C4-2B (cell line): ENCODE results near the gene LRP3.
A peak's percentile ranks its signal among the peaks of the same experiment; 100 is the strongest.

Experiments used
- H3K27ac ChIP-seq: fragments of 450-650 bp; 2 replicates; pipeline ENCODE4 v1.5.1; 2017
- CTCF ChIP-seq: fragments of 450-650 bp; conservative IDR thresholded peaks from 2 replicates; pipeline ENCODE4 v1.5.1; 2017; ENCODE audit warnings: mild to moderate bottlenecking
- ZFX ChIP-seq: fragments of 450-650 bp; IDR thresholded peaks from 2 replicates; pipeline ENCODE4 v1.6.1; 2017

The LRP3 gene

DNA sequence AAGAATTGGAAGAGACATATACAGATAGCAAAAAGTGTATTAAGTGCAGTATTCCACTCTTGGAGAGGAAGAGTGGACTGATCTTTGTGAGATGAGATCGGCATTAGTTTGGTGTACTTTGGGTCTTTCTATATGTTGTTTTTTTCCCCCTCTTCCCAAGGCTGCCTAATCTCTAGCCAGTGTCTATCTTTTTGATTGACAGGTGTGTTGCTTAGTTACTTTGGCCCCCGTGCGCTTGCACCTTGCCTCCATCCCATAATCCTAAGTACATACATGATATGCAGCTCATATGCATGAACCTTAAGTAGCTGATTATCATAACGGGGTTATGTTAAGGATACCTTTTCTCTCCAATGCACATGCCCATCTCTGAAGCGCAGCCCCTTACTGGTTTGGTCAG is 35.8 kb downstream of the LRP3 start:
- H3K27ac ChIP-seq, result no peak overlapping the region
- no peak for TF ChIP-seq CTCF

- H3K27ac ChIP-seq, result no peak overlapping the region
Measured at GRCh38 chr19:33231511-33231910, 37.4 kb downstream of the LRP3 start.

DNA sequence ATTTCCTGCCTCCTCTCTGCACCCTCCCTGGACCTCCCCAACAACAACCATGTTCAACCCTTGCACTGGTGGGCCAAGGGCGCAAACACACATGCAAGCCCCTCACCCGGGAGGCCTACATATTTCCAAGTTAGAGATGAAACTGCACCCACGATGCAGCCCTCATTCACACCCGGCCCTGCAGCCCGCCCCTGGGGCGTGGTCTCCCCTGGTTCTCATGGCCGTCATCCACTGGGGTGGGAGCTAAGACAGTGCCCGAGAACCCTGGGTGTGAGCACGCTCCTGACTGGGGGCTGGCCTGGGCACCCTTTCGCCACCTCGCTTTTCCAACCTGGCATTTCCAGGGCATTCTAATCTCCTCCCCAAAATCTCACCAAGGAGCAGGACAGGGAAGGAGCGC is 38.5 kb downstream of the LRP3 start:
- no peak for TF ChIP-seq ZFX
- no peak for TF ChIP-seq CTCF
- no peak overlapping the region for H3K27ac ChIP-seq

More at GRCh38 chr19:33231511-33231910, 37.4 kb downstream of the LRP3 start:
- TF ChIP-seq ZFX (no peak), CTCF (no peak)

GRCh38 chr19:33233056-33233873 is 39.1 kb downstream of the LRP3 start:
- TF ChIP-seq ZFX (no peak), CTCF (no peak)
- H3K27ac ChIP-seq, result no peak overlapping the region

GRCh38 chr19:33234092-33234491 is 40.0 kb downstream of the LRP3 start:
- no peak for TF ChIP-seq CTCF
- no peak for TF ChIP-seq ZFX
- H3K27ac ChIP-seq, result no peak overlapping the region

GRCh38 chr19:33234736-33235135 is 40.6 kb downstream of the LRP3 start:
- TF ChIP-seq CTCF (no peak), ZFX (no peak)
- H3K27ac ChIP-seq, result no peak overlapping the region

GRCh38 chr19:33235269-33235995 is 41.3 kb downstream of the LRP3 start:
- no peak overlapping the region for H3K27ac ChIP-seq
- TF ChIP-seq CTCF, result peak; percentile 96
- TF ChIP-seq ZFX, result no peak
